NCI-H748 (cell line): ENCODE measurements around the gene VPS41.
A peak's percentile ranks its signal among the peaks of the same experiment; 100 is the strongest.
"Not testable (repeated sequence)": the region's sequence is repeated elsewhere in the genome, so short reads cannot be mapped to it uniquely, and the experiment has no call there.

ENCODE experiments used
- DNase-seq: peaks from one replicate; lab custom pipeline; 2025; ENCODE audit not compliant: unreplicated experiment; lab: John Stamatoyannopoulos, UW

The VPS41 gene

DNA sequence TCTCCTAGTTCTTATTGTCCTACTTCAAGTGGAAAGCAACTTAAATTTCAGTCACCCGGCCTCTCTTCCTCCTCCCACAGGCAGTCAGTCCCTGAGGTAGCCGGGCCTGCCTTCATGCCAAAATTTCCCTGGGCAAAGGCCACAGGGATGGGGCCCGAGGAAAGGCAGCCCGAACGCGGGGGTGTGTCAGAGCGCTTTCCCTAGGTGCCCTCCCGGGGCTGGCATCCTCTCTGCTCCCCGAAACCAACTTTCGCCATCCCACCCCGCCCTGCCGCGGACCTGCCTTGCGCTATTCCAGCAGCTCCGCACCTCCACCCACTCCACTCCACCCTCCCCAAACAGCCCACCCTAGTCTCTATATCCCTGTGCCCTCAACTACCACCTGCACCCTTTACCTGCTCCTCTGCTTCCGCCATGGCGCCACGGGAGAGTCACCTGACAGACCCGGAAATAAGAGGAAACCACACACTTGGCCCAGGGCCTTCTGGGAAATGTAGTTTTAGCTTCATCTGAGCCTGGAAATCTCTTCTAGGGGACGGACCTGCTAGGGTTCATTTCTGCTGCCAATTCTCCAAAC, at the start of gene VPS41:
TSS of gene VPS41 (minus strand) at position 433 of the 577 bp plus-strand sequence. CDS start at position 416, 17 bp downstream.
- DNase-seq, result peak; percentile 87

DNA sequence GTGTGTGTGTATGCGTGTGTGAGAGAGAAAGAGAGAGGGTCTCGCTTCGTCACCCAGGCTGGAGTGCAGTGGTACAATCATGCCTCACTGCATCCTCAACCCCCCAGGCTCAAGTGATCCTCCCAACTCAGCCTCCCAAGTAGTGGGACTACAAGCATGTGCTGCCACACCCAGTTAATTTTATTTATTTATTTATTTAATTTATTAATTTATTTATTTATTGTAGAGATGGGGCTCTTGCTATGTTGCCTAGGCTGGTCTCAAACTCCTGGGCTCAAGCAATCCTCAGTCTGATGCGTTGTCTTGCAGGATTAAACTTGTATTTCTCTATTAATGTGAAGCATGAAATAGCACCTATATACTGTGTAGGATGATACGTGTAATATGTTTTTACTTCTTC, 46.9 kb upstream of the VPS41 start:
- no peak for DNase-seq

DNA sequence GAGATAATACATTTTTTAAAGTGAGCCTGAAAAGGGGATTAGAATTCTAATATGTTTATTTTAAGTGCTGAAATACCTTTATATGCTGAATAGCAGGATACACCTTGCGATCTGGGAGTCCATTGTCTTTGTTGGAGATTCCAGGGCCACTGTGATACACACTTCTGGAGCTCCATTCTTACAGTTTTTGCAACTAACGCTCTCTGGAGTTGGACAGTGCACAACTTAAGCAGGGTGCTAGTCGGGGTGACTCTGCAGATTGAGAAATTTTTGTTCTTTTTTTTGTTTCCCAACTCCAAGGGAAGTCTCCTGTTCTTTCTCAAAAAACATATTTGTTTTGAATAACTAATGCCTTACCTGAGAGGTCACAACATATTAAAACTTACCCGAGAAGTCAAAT, 45.0 kb upstream of the VPS41 start:
- DNase-seq, result no peak

DNA sequence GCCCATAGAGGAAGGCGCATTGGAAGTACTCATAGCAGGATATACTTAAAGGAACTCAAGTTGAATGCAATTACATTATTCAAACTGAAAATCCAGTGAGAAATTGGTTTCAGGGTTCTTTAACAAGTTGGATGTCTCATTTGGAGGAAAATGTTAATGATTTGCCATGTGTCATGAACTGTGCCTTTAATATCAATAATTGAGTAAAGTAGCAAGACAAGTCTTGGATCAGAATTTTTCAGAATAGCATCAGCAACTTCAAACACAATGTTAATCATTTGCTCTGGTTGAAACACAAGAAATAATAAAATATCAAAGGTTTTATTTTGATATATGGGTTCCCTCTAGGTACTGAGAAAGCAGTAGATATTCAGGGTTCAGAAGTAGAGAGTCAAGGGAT, 44.2 kb upstream of the VPS41 start:
- DNase-seq, result no peak

- no peak for DNase-seq
Observed at GRCh38 chr7:38951213-38951612, 42.2 kb upstream of the VPS41 start.

DNA sequence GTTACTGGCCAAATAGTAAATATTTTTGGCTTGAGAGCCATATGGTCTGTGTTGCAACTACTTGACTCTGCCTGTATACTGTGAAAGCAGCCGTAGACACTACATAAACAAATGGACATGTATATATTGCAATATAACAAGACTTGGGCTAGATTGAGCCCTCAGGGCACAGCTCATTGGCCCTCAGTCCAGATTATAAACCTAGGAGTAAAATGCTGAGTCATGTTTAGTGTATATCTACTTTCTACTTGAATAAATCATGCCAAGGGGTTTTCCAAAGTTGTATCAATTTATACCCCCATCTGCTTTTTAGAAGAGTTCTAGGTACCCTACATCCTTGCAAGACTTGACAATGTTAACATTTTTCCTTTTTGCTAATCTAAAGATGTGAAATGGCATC, 41.3 kb upstream of the VPS41 start:
- DNase-seq, result no peak

- not testable (repeated sequence) for DNase-seq
Observed at GRCh38 chr7:38947541-38947940, 38.5 kb upstream of the VPS41 start.

- DNase-seq, result no peak
Observed at GRCh38 chr7:38942431-38943051, 33.5 kb upstream of the VPS41 start.

DNA sequence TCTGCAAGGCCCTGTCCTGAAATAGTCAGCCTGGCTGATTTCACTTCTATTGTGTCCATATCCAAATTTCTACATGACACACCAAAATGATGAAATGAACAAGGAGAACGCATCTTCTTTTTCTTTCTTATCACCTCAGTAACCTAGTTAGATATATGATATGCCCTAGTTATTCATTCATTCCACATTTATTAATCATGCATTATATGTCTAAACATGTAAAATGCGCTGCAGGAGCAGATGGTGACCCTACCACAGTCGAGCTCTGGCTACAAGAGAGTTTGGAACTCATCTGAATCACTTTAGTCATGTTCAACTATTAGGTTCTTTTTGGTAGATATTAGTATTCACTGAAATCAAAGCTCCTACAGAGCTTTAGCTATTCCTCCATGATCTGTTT, 31.8 kb upstream of the VPS41 start:
- DNase-seq, result no peak

- DNase-seq, result no peak
Observed at GRCh38 chr7:38938589-38938988, 29.6 kb upstream of the VPS41 start.

DNA sequence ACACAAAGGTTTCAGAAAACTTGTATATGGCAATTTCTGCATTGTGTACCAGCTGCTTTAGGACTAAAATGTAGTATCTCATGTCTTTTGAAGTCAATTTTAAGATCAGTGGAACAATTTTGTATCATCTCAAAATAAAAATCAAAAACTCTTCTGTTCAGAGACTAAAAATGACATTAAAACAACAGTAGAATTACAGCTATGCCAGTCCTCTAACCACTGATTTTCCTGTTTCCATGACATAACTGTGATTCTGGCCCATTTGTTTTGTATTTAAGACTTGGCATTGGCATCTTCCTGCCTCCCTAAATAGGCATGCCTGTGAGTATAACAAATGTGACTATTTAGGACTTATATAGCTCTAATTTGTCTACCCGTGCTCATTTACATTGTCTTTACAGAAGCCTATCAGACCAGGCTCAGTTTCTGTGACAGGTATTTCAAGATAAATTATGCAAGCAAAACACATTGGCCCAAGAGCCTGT, 29.1 kb upstream of the VPS41 start:
- DNase-seq, result no peak

GRCh38 chr7:38936641-38937040, 27.6 kb upstream of the VPS41 start:
- DNase-seq, result no peak

GRCh38 chr7:38934536-38934935, 25.5 kb upstream of the VPS41 start:
- no peak for DNase-seq

DNA sequence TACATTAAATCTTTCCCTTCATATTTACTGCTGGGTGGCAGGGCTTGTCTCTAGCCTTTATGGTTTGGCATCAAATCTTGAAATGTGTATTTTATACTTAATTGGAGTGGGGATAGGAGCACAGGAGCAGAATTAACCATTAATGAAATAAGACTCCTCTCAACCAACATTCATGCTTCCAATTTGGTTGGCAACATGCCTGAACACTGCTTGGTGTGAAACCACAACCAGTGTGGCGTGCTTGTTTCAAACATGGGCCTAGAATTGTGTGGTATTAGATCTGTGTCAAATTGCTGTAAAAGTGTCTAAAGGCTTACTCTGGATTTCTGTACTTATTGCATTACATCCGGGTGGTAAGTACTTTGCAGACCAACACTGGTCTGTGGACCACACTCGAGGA, 25.1 kb upstream of the VPS41 start:
- DNase-seq, result no peak

GRCh38 chr7:38932509-38933168, 23.6 kb upstream of the VPS41 start:
- DNase-seq, result peak; percentile 74

DNA sequence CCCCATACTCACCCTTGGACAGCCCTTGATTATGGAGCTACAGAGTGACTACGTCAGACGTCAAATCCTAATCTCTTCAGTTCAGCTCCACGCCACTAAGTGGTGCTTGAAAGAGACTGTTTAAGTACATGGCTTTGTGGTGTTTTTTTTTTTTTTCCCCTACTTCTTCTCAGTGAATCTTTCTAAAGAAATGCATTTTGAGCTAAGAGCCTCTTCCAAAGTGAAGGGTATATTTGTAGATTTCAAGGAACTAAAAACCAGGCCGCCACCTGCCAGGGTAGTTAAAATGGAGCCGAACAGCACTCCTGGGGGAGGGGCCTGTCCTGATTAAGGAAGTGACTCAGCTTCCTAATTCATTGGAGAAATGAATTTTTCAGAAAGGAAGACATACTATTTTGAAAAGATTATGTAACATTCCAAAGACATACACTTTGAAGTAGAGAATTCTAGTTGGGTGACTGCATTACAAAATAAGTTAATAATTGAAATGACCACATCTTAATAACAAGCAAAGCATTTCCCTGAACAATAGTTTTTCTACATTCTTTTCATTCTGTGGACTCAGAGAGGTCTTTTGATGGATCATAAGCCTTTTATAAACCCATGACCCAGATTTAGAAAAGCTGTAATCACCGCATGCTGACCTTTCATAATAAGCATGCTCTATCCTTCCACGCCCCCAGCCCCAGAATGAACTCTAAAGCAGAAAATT, 20.6 kb upstream of the VPS41 start:
- DNase-seq, result no peak

DNA sequence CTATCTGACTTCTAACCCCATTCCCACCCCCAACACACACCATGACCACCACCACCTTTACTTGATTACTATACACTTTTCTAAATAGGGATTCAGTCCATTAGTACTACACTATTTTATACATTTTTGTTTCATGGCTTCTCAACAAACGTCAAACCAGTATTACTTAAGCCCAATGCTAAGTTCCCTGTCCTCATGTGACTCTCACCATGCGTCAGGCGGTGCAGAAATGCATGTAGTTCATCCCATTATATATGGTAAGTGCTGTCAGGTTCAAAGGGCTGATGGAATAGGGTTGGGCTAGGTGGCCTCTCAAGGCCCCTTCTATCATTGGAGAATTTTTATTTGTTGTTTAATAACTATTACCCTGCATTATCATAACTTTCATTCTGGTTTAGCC, 19.5 kb upstream of the VPS41 start:
- DNase-seq, result no peak

GRCh38 chr7:38927751-38928150, 18.8 kb upstream of the VPS41 start:
- DNase-seq, result no peak

DNA sequence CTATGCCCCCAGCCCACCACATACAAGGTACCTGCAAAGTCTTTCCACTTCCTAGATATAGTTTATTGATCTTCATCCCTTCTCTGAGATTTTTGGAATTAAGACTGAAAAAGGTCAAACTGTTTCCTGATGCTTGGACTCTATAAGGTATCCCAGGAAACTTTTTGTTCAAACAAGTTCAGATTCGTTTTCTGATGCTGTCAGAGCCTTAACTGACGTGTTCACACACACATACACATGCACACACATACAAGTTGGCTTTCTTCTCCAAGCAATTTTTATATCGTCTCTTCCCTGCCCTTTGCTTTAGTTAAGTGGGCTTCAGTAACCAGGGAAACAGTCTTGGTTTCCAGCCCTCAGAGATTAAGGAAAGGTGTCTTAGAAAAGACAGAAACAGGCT, 11.7 kb upstream of the VPS41 start:
- DNase-seq, result no peak

- no peak for DNase-seq
Observed at GRCh38 chr7:38916396-38916795, 7.4 kb upstream of the VPS41 start.

GRCh38 chr7:38909870-38910269, 879 bp upstream of the VPS41 start:
- DNase-seq, result no peak

GRCh38 chr7:38907766-38908165, 1.2 kb downstream of the VPS41 start:
- DNase-seq, result no peak
